ENCODE results near the gene GFRA4.
"Not testable (repeated sequence)": the region's sequence is repeated elsewhere in the genome, so short reads cannot be mapped to it uniquely, and the experiment has no call there.

Gene GFRA4

DNA sequence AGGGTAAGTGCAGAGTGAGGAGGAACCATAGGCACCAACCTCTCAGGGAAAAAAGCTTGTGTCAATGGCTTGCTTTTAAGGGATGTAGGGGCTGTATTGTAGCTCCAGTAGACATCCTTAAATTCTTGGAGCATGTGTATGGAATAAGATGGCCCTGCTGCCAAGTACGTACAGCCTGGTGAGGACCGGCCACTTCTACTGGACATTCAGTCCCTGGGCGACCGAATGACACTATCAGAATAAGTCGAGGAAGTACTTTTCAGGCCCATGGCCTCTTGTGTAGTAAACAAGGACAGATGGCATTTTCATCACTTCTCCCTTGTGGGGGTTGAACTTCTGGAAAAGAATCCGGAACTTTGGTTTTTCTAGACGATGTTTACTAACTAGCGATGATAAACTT, 32.8 kb downstream of the GFRA4 start:
- H3K9me3 Mint-ChIP-seq: no peaks in the 10 kb centered on the region
- no peak overlapping the region for H3K4me3 Mint-ChIP-seq
- peaks cover 6% of the 10 kb centered on the region for H3K36me3 Mint-ChIP-seq (ENCODE audit: insufficient read depth)
- no peak for DNase-seq (ENCODE audit: low spot score in 2 of 2)
- ATAC-seq (replicated peaks; ENCODE audit: extremely low read depth, poor library complexity, severe bottlenecking): no peak
- H3K27me3 Mint-ChIP-seq: no peaks in the 10 kb centered on the region
- H3K27ac Mint-ChIP-seq (ENCODE audit: low read depth): no peak overlapping the region
- H3K4me1 Mint-ChIP-seq: no peaks in the 10 kb centered on the region

DNA sequence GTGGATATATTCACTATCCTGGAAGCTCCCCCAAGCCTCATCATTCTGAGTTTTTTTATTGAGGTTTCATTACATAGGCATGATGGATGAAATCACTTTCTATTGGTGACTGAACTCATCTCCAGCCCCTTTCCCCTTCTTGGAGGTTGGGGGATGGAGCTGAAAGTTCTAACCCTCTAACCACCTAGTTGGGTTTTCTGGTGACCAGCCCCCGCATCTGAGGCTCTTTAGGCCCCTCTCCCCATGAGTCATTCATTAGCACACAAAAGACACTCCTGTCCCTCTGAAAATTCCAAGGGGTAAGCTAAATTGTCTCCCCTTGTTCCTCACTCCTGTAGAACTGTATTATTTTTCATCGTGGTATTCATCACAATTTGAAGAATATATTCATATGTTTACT, 33.3 kb downstream of the GFRA4 start:
- no peak overlapping the region for H3K27ac Mint-ChIP-seq (ENCODE audit: low read depth)
- H3K27me3 Mint-ChIP-seq: no peaks in the 10 kb centered on the region
- peaks cover 6% of the 10 kb centered on the region for H3K36me3 Mint-ChIP-seq (ENCODE audit: insufficient read depth)
- H3K9me3 Mint-ChIP-seq: no peaks in the 10 kb centered on the region
- no peak overlapping the region for H3K4me3 Mint-ChIP-seq
- ATAC-seq (replicated peaks; ENCODE audit: extremely low read depth, poor library complexity, severe bottlenecking): no peak
- no peaks in the 10 kb centered on the region for H3K4me1 Mint-ChIP-seq
- no peak for DNase-seq (ENCODE audit: low spot score in 2 of 2)

DNA sequence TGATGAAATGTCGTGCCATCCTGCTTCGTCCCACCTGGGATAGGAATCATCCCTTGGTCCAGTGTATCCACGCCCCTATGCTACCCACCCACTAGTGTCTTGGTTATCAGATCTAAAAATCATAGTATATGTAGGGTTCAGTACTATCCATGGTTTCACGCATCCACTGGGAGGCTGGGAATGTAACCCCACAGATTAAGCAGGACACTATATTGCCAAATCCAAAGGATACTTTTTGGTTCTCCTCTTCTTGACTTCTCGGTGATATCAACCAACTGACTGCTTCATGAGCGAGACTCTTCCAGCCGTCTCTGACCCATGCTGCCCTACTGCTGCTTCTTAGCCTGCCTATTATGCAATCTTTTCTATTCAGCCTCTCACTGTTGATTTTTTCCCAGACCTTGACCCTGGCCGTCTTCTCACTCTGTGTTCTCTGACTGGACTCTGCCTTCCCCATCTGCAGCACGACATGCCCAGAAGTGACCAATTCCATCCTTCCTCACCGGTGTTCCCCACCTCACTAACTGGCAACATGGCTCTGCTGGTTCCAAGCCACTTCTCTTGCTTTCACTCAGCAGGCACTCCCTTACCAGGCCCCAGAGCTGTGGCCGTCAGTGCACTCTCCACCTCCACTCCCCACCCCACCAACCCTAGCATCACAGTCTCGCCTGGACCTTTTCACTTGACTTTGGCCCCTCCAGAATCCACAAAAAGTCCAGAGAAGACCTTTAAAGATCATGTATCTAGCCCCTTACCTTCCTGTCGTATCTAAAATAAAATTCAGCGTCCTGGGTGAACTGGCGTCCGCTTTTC, 34.5 kb downstream of the GFRA4 start:
- no peak overlapping the region for H3K27ac Mint-ChIP-seq (ENCODE audit: low read depth)

DNA sequence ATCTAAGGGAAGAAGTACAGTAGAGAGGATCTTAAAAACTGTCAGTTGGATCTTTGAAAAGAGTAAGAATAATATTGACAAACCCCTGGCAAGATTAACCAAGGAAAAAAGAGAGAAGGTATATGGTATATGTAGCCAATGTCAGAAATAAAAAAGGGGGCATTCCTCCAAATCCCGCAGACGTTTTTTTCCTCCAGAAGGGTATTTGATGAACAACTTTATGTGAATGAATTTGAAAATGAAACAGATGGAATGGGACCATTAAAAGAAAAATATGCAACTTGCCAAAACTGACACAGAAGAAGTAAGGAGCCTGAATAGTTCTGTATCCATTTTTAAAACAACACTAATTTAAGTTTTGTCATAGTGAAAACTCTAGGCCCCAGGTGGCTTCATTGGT, 35.7 kb downstream of the GFRA4 start:
- no peak for ATAC-seq (replicated peaks; ENCODE audit: extremely low read depth, poor library complexity, severe bottlenecking)
- DNase-seq (ENCODE audit: low spot score in 2 of 2): no peak
- Mint-ChIP-seq H3K36me3 (ENCODE audit: insufficient read depth) (peaks cover 5% of the 10 kb centered on the region), H3K4me3 (no peak overlapping the region), H3K27ac (ENCODE audit: low read depth) (no peak overlapping the region), H3K27me3 (no peaks in the 10 kb centered on the region), H3K4me1 (no peaks in the 10 kb centered on the region), H3K9me3 (no peaks in the 10 kb centered on the region)

More for the DNA sequence above, 34.5 kb downstream of the GFRA4 start:
- Mint-ChIP-seq H3K27me3 (no peaks in the 10 kb centered on the region), H3K4me1 (no peaks in the 10 kb centered on the region), H3K36me3 (ENCODE audit: insufficient read depth) (peaks cover 5% of the 10 kb centered on the region), H3K9me3 (no peaks in the 10 kb centered on the region), H3K4me3 (no peak overlapping the region)
- DNase-seq (ENCODE audit: low spot score in 2 of 2): no peak
- no peak for ATAC-seq (replicated peaks; ENCODE audit: extremely low read depth, poor library complexity, severe bottlenecking)

DNA sequence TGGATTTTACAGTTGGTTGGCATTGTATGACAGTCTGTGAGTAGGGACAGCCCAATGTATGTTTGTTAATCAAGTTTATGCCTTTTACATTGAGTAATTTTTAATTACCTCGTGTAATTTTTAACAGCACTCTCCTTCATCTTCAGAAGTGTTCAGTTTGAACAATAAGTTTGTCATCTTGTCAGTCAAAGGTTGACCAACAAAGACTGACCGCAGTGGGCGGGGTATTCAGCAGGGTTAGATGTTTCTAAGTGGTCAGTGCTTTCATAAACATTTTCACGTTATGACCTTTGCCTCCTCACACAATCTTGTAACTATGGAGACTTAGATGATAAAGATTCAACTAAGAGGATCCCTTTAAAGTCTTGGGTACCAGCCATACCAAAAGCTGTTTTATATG, 40.8 kb downstream of the GFRA4 start:
- H3K4me3 Mint-ChIP-seq: no peak overlapping the region
- no peaks in the 10 kb centered on the region for H3K4me1 Mint-ChIP-seq
- H3K36me3 Mint-ChIP-seq (ENCODE audit: insufficient read depth): peaks cover 2% of the 10 kb centered on the region
- no peak overlapping the region for H3K27ac Mint-ChIP-seq (ENCODE audit: low read depth)
- no peaks in the 10 kb centered on the region for H3K9me3 Mint-ChIP-seq
- no peak for ATAC-seq (replicated peaks; ENCODE audit: extremely low read depth, poor library complexity, severe bottlenecking)
- H3K27me3 Mint-ChIP-seq: no peaks in the 10 kb centered on the region
- no peak for DNase-seq (ENCODE audit: low spot score in 2 of 2)

DNA sequence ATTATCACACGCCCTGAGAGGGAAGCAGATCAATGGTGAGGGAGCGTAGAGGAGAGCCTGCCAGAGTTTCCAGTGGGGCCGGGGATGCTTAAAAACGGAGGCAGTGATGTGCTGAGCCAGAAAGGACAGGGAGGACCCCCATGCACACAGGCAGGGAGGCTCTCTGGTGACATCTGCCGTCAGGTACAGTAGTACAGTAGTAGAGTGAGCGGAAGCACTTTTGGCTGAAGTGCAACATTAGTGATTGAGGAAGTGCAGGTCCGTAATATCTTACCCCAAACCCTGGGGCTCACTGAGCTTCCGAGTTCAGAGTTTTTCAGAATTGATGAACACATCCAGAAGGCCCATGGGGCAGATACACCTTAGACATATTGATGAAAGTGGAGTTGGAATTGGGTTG, 42.1 kb downstream of the GFRA4 start:
- Mint-ChIP-seq H3K4me3 (no peak overlapping the region), H3K36me3 (ENCODE audit: insufficient read depth) (peaks cover 5% of the 10 kb centered on the region), H3K4me1 (no peaks in the 10 kb centered on the region), H3K9me3 (no peaks in the 10 kb centered on the region), H3K27ac (ENCODE audit: low read depth) (no peak overlapping the region), H3K27me3 (no peaks in the 10 kb centered on the region)
- no peak for DNase-seq (ENCODE audit: low spot score in 2 of 2)
- ATAC-seq (replicated peaks; ENCODE audit: extremely low read depth, poor library complexity, severe bottlenecking): no peak

DNA sequence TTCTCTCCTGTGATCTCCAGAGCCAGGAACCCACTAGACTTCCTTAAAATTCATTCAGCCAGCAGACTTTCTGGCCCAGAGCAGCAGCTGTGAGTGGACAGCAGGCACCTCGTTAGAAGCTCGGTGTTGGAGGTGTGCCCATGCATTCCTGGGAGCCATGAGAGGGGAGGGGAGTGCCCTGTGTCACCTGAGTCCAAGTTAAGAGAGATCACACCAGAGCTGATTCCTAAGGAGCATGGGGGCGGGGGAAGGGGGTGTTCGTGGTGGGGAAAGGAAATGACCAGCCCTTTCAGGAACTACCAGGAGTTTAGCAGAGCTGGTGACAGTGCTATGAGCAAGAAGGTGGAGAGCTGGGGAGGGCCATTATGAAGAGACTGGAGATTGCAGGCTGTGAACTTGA, 46.9 kb downstream of the GFRA4 start:
- DNase-seq (ENCODE audit: low spot score in 2 of 2) (no peak), ATAC-seq (replicated peaks; ENCODE audit: extremely low read depth, poor library complexity, severe bottlenecking) (no peak)
- peaks cover 6% of the 10 kb centered on the region for H3K36me3 Mint-ChIP-seq (ENCODE audit: insufficient read depth)

DNA sequence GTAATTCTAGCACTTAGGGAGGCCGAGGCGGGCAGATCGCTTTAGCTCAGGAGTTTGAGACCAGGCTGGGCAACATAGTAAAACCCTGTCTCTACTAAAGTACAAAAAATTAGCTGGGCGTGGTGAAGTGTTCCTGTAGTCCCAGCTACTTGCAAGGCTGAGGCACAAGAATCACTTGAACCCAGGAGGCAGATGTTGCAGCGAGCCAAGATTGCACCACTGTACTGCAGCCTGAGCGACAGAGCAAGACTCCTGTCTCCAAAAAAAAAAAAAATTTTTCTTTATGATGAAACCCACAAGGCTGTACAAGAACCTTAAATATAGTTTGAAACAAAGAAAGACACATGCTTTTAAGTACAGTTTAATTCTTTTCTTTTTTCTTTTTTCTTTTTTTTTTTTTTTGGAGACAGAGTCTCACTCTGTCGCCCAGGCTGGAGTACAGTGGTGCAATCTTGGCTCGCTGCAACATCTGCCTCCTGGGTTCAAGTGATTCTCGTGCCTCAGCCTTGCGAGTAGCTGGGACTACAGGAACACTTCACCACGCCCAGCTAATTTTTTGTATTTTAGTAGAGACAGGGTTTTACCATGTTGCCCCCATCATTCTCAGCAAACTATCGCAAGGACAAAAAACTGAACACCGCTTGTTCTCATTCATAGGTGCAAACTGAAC, 47.9 kb downstream of the GFRA4 start:
- not testable (repeated sequence) for H3K9me3 Mint-ChIP-seq; H3K36me3 Mint-ChIP-seq (ENCODE audit: insufficient read depth); H3K27me3 Mint-ChIP-seq; H3K4me1 Mint-ChIP-seq; H3K27ac Mint-ChIP-seq (ENCODE audit: low read depth); ATAC-seq (replicated peaks; ENCODE audit: extremely low read depth, poor library complexity, severe bottlenecking); DNase-seq (ENCODE audit: low spot score in 2 of 2); H3K4me3 Mint-ChIP-seq

More for the DNA sequence above, 46.9 kb downstream of the GFRA4 start:
- Mint-ChIP-seq H3K4me3 (no peak overlapping the region), H3K27ac (ENCODE audit: low read depth) (no peak overlapping the region), H3K4me1 (no peaks in the 10 kb centered on the region), H3K9me3 (no peaks in the 10 kb centered on the region), H3K27me3 (no peaks in the 10 kb centered on the region)

DNA sequence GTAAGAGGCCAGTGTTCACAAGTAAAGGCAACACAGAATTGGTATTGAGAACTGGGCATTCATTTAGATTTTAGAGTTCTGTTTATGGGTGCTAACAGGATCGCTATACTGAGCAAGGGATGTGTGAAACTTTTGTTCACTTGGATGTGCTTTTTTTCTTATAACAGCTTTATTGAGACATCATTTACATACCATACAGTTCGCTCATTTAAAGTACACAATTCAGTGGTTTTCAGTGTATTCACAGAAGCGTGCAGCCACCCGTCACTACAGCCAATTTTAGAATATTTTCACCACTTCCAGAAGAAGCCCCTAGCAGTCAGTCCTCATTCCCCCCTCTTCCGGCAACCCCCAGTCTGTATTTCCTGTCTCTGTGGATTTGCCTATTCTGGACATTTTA, 48.7 kb downstream of the GFRA4 start:
- Mint-ChIP-seq H3K4me1 (no peaks in the 10 kb centered on the region), H3K4me3 (no peak overlapping the region), H3K36me3 (ENCODE audit: insufficient read depth) (peaks cover 6% of the 10 kb centered on the region), H3K27ac (ENCODE audit: low read depth) (no peak overlapping the region), H3K27me3 (no peaks in the 10 kb centered on the region), H3K9me3 (no peaks in the 10 kb centered on the region)
- ATAC-seq (replicated peaks; ENCODE audit: extremely low read depth, poor library complexity, severe bottlenecking) (no peak), DNase-seq (ENCODE audit: low spot score in 2 of 2) (no peak)

DNA sequence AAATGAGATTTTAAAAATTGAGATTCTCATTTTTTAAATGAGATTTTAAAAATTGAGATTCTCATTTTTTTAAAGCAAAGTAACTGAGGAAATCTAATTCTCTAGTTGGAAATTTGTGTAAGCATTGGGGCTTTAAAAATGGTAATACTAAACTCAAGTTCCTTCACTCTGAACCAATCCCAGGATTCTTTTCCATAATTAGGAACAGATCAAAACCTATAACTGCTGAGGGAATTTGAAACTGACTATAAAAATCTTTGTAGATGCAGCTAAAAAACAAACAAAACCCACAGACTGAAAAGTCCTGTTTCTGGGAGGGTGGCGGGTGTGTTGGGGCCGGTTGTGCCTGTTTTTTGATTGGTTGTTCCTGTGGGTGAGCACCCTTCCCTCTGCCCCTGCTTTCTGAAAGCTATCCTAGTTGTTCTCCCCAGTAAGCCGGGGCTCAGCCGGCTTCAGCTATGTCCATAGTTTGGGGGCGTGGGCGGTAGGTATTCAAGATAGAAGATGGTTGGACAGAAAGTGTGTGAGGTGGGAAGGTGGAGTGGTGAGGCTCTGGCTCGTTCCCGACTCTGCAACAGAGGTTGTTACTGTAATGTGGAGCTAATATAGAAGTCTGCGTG, 49.3 kb downstream of the GFRA4 start:
- H3K36me3 Mint-ChIP-seq (ENCODE audit: insufficient read depth): peaks cover 7% of the 10 kb centered on the region
- H3K4me1 Mint-ChIP-seq: no peaks in the 10 kb centered on the region
- ATAC-seq (replicated peaks; ENCODE audit: extremely low read depth, poor library complexity, severe bottlenecking): no peak
- H3K9me3 Mint-ChIP-seq: no peaks in the 10 kb centered on the region
- no peak overlapping the region for H3K27ac Mint-ChIP-seq (ENCODE audit: low read depth)
- H3K4me3 Mint-ChIP-seq: no peak overlapping the region
- no peak for DNase-seq (ENCODE audit: low spot score in 2 of 2)
- no peaks in the 10 kb centered on the region for H3K27me3 Mint-ChIP-seq

DNA sequence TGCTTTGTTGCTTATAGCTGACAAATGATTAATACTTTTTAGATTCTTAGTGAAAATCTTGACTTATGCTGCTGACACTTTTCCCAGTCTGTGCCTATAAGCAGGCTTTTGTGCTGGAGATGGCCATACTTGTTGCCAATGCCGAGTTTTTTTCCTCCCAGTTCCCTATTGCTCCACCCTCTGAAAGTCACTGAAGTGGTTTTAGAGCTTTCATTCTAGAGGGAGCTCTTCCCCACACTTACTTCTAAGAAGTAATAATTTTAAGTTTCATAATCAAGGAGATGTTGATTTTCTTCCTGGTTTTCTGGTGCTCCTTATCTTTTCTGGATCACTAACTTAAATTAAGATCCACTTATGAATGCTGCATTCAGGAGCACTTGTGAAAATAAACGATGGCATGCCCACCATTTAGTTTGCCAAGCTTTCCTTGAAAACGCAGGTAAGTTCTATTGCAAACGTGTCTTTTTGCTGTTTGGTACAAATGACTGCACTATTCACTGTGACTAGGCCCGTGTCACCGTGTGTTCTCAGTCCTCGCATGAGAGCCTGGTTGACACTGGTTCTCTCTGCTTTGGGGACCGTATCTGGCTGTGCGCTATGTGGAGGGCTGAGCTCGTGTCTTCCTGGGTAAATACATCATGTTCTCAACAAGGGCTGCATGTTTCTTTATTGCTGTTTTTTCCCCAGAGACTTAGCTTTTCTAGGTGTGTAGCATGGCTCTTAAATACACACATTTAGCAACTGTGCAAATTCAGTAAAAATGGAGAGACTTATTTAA, 50.2 kb downstream of the GFRA4 start:
- H3K27ac Mint-ChIP-seq (ENCODE audit: low read depth): no peak overlapping the region
- no peak for DNase-seq (ENCODE audit: low spot score in 2 of 2)
- no peaks in the 10 kb centered on the region for H3K4me1 Mint-ChIP-seq
- no peak overlapping the region for H3K4me3 Mint-ChIP-seq
- H3K36me3 Mint-ChIP-seq (ENCODE audit: insufficient read depth): peaks cover 11% of the 10 kb centered on the region
- H3K9me3 Mint-ChIP-seq: no peaks in the 10 kb centered on the region
- H3K27me3 Mint-ChIP-seq: no peaks in the 10 kb centered on the region
- ATAC-seq (replicated peaks; ENCODE audit: extremely low read depth, poor library complexity, severe bottlenecking): no peak

DNA sequence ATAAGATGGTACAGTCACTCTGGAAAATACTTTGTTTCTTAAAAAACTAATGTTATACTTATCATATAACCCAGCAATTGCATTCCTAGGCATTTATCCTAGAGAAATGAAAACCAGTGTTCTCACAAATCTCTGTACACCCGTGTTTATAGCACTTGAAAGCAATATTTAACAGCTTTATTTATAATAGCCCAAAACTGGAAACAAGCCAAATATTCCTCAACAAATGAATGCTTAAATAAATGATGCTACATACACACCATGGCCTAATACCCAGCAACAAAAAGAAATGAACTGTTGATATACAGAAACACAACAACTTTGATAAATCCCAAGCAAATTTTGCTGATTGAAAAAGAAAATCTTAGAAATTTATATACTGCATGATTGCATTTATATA, 51.3 kb downstream of the GFRA4 start:
- Mint-ChIP-seq H3K9me3 (no peaks in the 10 kb centered on the region), H3K36me3 (ENCODE audit: insufficient read depth) (peaks cover 11% of the 10 kb centered on the region), H3K27ac (ENCODE audit: low read depth) (no peak overlapping the region), H3K27me3 (no peaks in the 10 kb centered on the region), H3K4me3 (no peak overlapping the region), H3K4me1 (no peaks in the 10 kb centered on the region)
- DNase-seq (ENCODE audit: low spot score in 2 of 2): no peak
- ATAC-seq (replicated peaks; ENCODE audit: extremely low read depth, poor library complexity, severe bottlenecking): no peak
